DOHH2 (cell line): ENCODE data around the gene RAI1.

ENCODE experiments used
- H3F3A ChIP-seq: fragments of 200-600 bp; sonication (generic), shearing (Covaris generic); 2 replicates; pipeline ENCODE4 v1.6.0; 2016; ENCODE audit warnings: antibody characterized with exemption, mild to moderate bottlenecking; ENCODE audit not compliant: control insufficient read depth, insufficient read depth
- H3K27ac ChIP-seq: fragments of 200-600 bp; sonication (generic); 2 replicates; pipeline ENCODE4 v1.5.1; 2014; ENCODE audit warnings: low read depth, mild to moderate bottlenecking, low read length, moderate library complexity
- H3K27me3 ChIP-seq: fragments of 200-600 bp; sonication (generic); 2 replicates; pipeline ENCODE4 v1.6.1; 2014; ENCODE audit warnings: mild to moderate bottlenecking, low read length, mixed read lengths; ENCODE audit not compliant: control insufficient read depth
- H3K36me3 ChIP-seq: fragments of 200-600 bp; sonication (generic); 2 replicates; pipeline ENCODE4 v1.6.1; 2014; ENCODE audit warnings: mild to moderate bottlenecking, low read length, moderate library complexity, mixed read lengths; ENCODE audit not compliant: control insufficient read depth
- H3K4me1 ChIP-seq: fragments of 200-600 bp; sonication (generic); 2 replicates; pipeline ENCODE4 v1.6.1; 2014; ENCODE audit warnings: mild to moderate bottlenecking, low read length, mixed read lengths; ENCODE audit not compliant: control insufficient read depth
- H3K4me2 ChIP-seq: fragments of 200-600 bp; sonication (generic); 2 replicates; pipeline ENCODE4 v1.6.0; 2014; ENCODE audit warnings: mild to moderate bottlenecking, low read length, moderate library complexity
- H3K4me3 ChIP-seq: fragments of 200-600 bp; sonication (generic); 2 replicates; pipeline ENCODE4 v1.5.1; 2014; ENCODE audit warnings: mild to moderate bottlenecking, low read length, mixed read lengths
- H3K79me2 ChIP-seq: fragments of 200-600 bp; sonication (generic); 2 replicates; pipeline ENCODE4 v1.6.1; 2014; ENCODE audit warnings: mild to moderate bottlenecking, low read length, mixed read lengths; ENCODE audit not compliant: control insufficient read depth
- H3K9me2 ChIP-seq: fragments of 200-600 bp; sonication (generic); replicated peaks from 2 replicates; pipeline ENCODE4 v1.6.1; 2014; ENCODE audit warnings: mild to moderate bottlenecking, low read length, mixed read lengths; ENCODE audit not compliant: control insufficient read depth
- H3K9me3 ChIP-seq: fragments of 200-600 bp; sonication (generic); 2 replicates; pipeline ENCODE4 v1.6.1; 2014; ENCODE audit warnings: antibody characterized with exemption, low read length, mixed read lengths; ENCODE audit not compliant: control insufficient read depth, insufficient read depth
- H4K20me1 ChIP-seq: fragments of 200-600 bp; sonication (generic); 2 replicates; pipeline ENCODE4 v1.6.0; 2014; ENCODE audit warnings: low read depth, mild to moderate bottlenecking, antibody characterized with exemption, low read length, moderate library complexity; ENCODE audit not compliant: control insufficient read depth, insufficient read depth
- CTCF ChIP-seq: fragments of 200-600 bp; sonication (generic); IDR thresholded peaks from one replicate; pipeline ENCODE4 v1.5.1; 2014; ENCODE audit warnings: antibody characterized with exemption, mild to moderate bottlenecking, low read depth, low read length; ENCODE audit not compliant: poor library complexity, severe bottlenecking
- EZH2phosphoT487 ChIP-seq: fragments of 200-600 bp; sonication (generic); IDR thresholded peaks from 2 replicates; pipeline ENCODE4 v1.6.1; 2017; ENCODE audit warnings: borderline replicate concordance, mild to moderate bottlenecking, antibody characterized with exemption, low read length, moderate library complexity, mixed read lengths

The RAI1 gene

GRCh38 chr17:17774009-17774881 is 93.0 kb downstream of the RAI1 start:
- peak; percentile 36 for TF ChIP-seq CTCF
- no peak for TF ChIP-seq EZH2phosphoT487
- Histone ChIP-seq H3K4me2 (no peak overlapping the region), H3K4me1 (peaks cover 5% of the 10 kb centered on the region), H3F3A (no peaks in the 10 kb centered on the region), H3K27ac (no peak overlapping the region), H3K9me3 (no peaks in the 10 kb centered on the region), H3K36me3 (no peaks in the 10 kb centered on the region; the same call in 1 of the 2 replicates), H3K27me3 (no peaks in the 10 kb centered on the region), H3K9me2 (no peaks in the 10 kb centered on the region), H3K79me2 (peaks cover 20% of the 10 kb centered on the region), H4K20me1 (no peaks in the 10 kb centered on the region), H3K4me3 (no peak overlapping the region)

GRCh38 chr17:17776889-17777288 is 95.6 kb downstream of the RAI1 start:
- H3F3A ChIP-seq: no peaks in the 10 kb centered on the region
- H3K4me3 ChIP-seq: no peak overlapping the region
- no peak overlapping the region for H3K4me2 ChIP-seq
- H3K79me2 ChIP-seq: peaks cover 11% of the 10 kb centered on the region
- peaks cover 22% of the 10 kb centered on the region for H3K4me1 ChIP-seq
- no peak overlapping the region for H3K27ac ChIP-seq
- H3K36me3 ChIP-seq: no peaks in the 10 kb centered on the region; the same call in 1 of the 2 replicates
- no peaks in the 10 kb centered on the region for H3K9me3 ChIP-seq
- H3K27me3 ChIP-seq: 0 out of 2 replicates have a peak, but pooled peaks cover 3% of the 10 kb centered on the region
- H3K9me2 ChIP-seq: no peaks in the 10 kb centered on the region
- TF ChIP-seq CTCF: no peak
- no peak for TF ChIP-seq EZH2phosphoT487
- no peaks in the 10 kb centered on the region; the same call in 1 of the 2 replicates for H4K20me1 ChIP-seq

GRCh38 chr17:17778308-17779014 is 97.2 kb downstream of the RAI1 start:
- H3K27me3 ChIP-seq: 0 out of 2 replicates have a peak, but pooled peaks cover 3% of the 10 kb centered on the region
- H4K20me1 ChIP-seq: no peaks in the 10 kb centered on the region; the same call in 1 of the 2 replicates
- H3K27ac ChIP-seq: no peak overlapping the region
- no peaks in the 10 kb centered on the region for H3K9me3 ChIP-seq
- TF ChIP-seq CTCF (no peak), EZH2phosphoT487 (no peak)
- H3K79me2 ChIP-seq: peaks cover 5% of the 10 kb centered on the region
- 0 out of 2 replicates have a peak, but pooled peaks cover under 1% of the 10 kb centered on the region for H3F3A ChIP-seq
- H3K4me1 ChIP-seq: peaks cover 33% of the 10 kb centered on the region
- no peaks in the 10 kb centered on the region for H3K9me2 ChIP-seq
- H3K4me2 ChIP-seq: no peak overlapping the region
- H3K4me3 ChIP-seq: no peak overlapping the region
- H3K36me3 ChIP-seq: no peaks in the 10 kb centered on the region; the same call in 1 of the 2 replicates
